ENCODE measurements around the gene POU2AF3. TPM values are rescaled to one million over a fixed set of nuclear protein-coding genes. Genes with fewer than 3 reads are reported as not detected.

The POU2AF3 gene
- total and polyA plus RNA-seq, 2 donors (not counting 1 experiment from before 2014, with no cell fraction given) = 0.07 to 0.17 TPM

- Histone ChIP-seq H3K27ac (ENCODE audit: insufficient read depth, low read length) (no peak overlapping the region), H4K20me1 (ENCODE audit: control insufficient read depth, extremely low read depth, insufficient read depth, low read length) (no peaks in the 10 kb centered on the region), H3K4me1 (ENCODE audit: control insufficient read depth, extremely low read depth, insufficient read depth, low read length) (no peaks in the 10 kb centered on the region), H3K4me3 (replicated peaks in 1 of 4; ENCODE audit: control extremely low read depth in 1 of 4, insufficient read depth in 1 of 4, low read depth in 3 of 4, low read length in 4 of 4) (no peak overlapping the region), H3K9ac (ENCODE audit: insufficient read depth, low read length) (no peak overlapping the region), H3K9me3 (ENCODE audit: control insufficient read depth, insufficient read depth, low read depth, low read length) (no peaks in the 10 kb centered on the region), H3K79me2 (ENCODE audit: control insufficient read depth, insufficient read depth, low read length) (no peaks in the 10 kb centered on the region), H3K27me3 (ENCODE audit: control insufficient read depth, insufficient read depth, low read length) (peaks cover 9% of the 10 kb centered on the region), H3K36me3 (ENCODE audit: control insufficient read depth, insufficient read depth, low read length) (no peaks in the 10 kb centered on the region), H3K4me2 (ENCODE audit: extremely low read depth, insufficient read depth, low read length) (no peak overlapping the region), H2AFZ (ENCODE audit: low read length) (no peak overlapping the region)
- TF ChIP-seq, protein P1, sequence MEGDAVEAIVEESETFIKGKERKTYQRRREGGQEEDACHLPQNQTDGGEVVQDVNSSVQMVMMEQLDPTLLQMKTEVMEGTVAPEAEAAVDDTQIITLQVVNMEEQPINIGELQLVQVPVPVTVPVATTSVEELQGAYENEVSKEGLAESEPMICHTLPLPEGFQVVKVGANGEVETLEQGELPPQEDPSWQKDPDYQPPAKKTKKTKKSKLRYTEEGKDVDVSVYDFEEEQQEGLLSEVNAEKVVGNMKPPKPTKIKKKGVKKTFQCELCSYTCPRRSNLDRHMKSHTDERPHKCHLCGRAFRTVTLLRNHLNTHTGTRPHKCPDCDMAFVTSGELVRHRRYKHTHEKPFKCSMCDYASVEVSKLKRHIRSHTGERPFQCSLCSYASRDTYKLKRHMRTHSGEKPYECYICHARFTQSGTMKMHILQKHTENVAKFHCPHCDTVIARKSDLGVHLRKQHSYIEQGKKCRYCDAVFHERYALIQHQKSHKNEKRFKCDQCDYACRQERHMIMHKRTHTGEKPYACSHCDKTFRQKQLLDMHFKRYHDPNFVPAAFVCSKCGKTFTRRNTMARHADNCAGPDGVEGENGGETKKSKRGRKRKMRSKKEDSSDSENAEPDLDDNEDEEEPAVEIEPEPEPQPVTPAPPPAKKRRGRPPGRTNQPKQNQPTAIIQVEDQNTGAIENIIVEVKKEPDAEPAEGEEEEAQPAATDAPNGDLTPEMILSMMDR (conservative IDR thresholded peaks at IDR 0.05 in 1 of 2, IDR thresholded peaks at IDR 0.05 in 1 of 2; ENCODE audit: low read depth in 1 of 2, low read length in 2 of 2) = no peak
- TF ChIP-seq EZH2 (IDR thresholded peaks at IDR 0.05; ENCODE audit: low read length, missing control alignments) = no peak
- DNase-seq (ENCODE audit: low read depth in 2 of 2) = no peak
Observed at GRCh38 chr11:111300569-111300968, 2.2 kb downstream of the POU2AF3 start.

GRCh38 chr11:111301004-111301841 is 2.9 kb downstream of the POU2AF3 start:
- Histone ChIP-seq H3K79me2 (ENCODE audit: control insufficient read depth, insufficient read depth, low read length) (no peaks in the 10 kb centered on the region), H3K9ac (ENCODE audit: insufficient read depth, low read length) (no peak overlapping the region), H3K9me3 (ENCODE audit: control insufficient read depth, insufficient read depth, low read depth, low read length) (no peaks in the 10 kb centered on the region), H2AFZ (ENCODE audit: low read length) (no peak overlapping the region), H3K4me3 (replicated peaks in 1 of 4; ENCODE audit: control extremely low read depth in 1 of 4, insufficient read depth in 1 of 4, low read depth in 3 of 4, low read length in 4 of 4) (no peak overlapping the region), H3K4me1 (ENCODE audit: control insufficient read depth, extremely low read depth, insufficient read depth, low read length) (no peaks in the 10 kb centered on the region), H3K27me3 (ENCODE audit: control insufficient read depth, insufficient read depth, low read length) (peaks cover 9% of the 10 kb centered on the region), H3K27ac (ENCODE audit: insufficient read depth, low read length) (no peak overlapping the region), H3K4me2 (ENCODE audit: extremely low read depth, insufficient read depth, low read length) (no peak overlapping the region), H3K36me3 (ENCODE audit: control insufficient read depth, insufficient read depth, low read length) (no peaks in the 10 kb centered on the region), H4K20me1 (ENCODE audit: control insufficient read depth, extremely low read depth, insufficient read depth, low read length) (no peaks in the 10 kb centered on the region)
- TF ChIP-seq EZH2 (IDR thresholded peaks at IDR 0.05; ENCODE audit: low read length, missing control alignments) = no peak
- no peak for DNase-seq (ENCODE audit: low read depth in 2 of 2)

DNA sequence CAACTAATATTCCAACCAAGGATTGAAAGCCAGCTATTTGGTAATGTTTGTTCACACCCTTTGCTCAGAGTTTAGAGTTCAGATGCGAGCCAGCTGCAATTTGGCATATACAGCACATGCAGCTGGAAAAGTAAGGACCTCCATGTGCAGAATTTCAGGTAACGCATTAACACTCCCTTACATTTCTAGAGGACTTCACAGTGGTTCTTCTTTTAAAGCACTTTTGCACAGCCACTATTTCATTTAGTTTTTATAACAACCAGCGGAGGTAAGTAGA is 3.4 kb downstream of the POU2AF3 start:
- no peak overlapping the region for H3K4me2 ChIP-seq (ENCODE audit: extremely low read depth, insufficient read depth, low read length)
- H3K27me3 ChIP-seq (ENCODE audit: control insufficient read depth, insufficient read depth, low read length) = peaks cover 13% of the 10 kb centered on the region
- no peak overlapping the region for H3K4me3 ChIP-seq (replicated peaks in 1 of 4; ENCODE audit: control extremely low read depth in 1 of 4, insufficient read depth in 1 of 4, low read depth in 3 of 4, low read length in 4 of 4)
- DNase-seq (ENCODE audit: low read depth in 2 of 2) = no peak
- H4K20me1 ChIP-seq (ENCODE audit: control insufficient read depth, extremely low read depth, insufficient read depth, low read length) = no peaks in the 10 kb centered on the region
- no peaks in the 10 kb centered on the region for H3K36me3 ChIP-seq (ENCODE audit: control insufficient read depth, insufficient read depth, low read length)
- H3K9me3 ChIP-seq (ENCODE audit: control insufficient read depth, insufficient read depth, low read depth, low read length) = no peaks in the 10 kb centered on the region
- H3K4me1 ChIP-seq (ENCODE audit: control insufficient read depth, extremely low read depth, insufficient read depth, low read length) = no peaks in the 10 kb centered on the region
- no peak overlapping the region for H2AFZ ChIP-seq (ENCODE audit: low read length)
- no peak overlapping the region for H3K9ac ChIP-seq (ENCODE audit: insufficient read depth, low read length)
- H3K27ac ChIP-seq (ENCODE audit: insufficient read depth, low read length) = no peak overlapping the region
- TF ChIP-seq, protein P1 (conservative IDR thresholded peaks at IDR 0.05 in 1 of 2, IDR thresholded peaks at IDR 0.05 in 1 of 2; ENCODE audit: low read depth in 1 of 2, low read length in 2 of 2) = no peak
- TF ChIP-seq EZH2 (IDR thresholded peaks at IDR 0.05; ENCODE audit: low read length, missing control alignments) = no peak
- no peaks in the 10 kb centered on the region for H3K79me2 ChIP-seq (ENCODE audit: control insufficient read depth, insufficient read depth, low read length)

Measured in fibroblast of lung (primary cell).